Bronchial epithelial cell (primary cell): ENCODE data around the gene ENTPD2. TPM values are rescaled to one million over a fixed set of nuclear protein-coding genes. Genes with fewer than 3 reads are reported as not detected.
A peak's percentile ranks its signal among the peaks of the same experiment; 100 is the strongest.

ENCODE experiments used
- DNase-seq: peaks from one replicate; pipeline ENCODE4 v3.0.0-alpha.2; 2010; ENCODE audit warnings: low read depth
- FAIRE-seq: peaks from 2 replicates; lab custom pipeline; 2011; peaks lifted over from hg19 to GRCh38; lab: Jason Lieb, UNC
- H3K27me3 ChIP-seq: 2 replicates; pipeline ENCODE4 v1.5.1; 2011; ENCODE audit warnings: low read length; ENCODE audit not compliant: control insufficient read depth, insufficient read depth
- H3K36me3 ChIP-seq: 2 replicates; pipeline ENCODE4 v1.5.1; 2011; ENCODE audit warnings: low read length; ENCODE audit not compliant: control insufficient read depth, insufficient read depth
- H3K4me3 ChIP-seq: 2 replicates; pipeline ENCODE4 v1.5.1; 2011; ENCODE audit warnings: mild to moderate bottlenecking, low read depth, low read length, control low read depth
- total RNA-seq: library from RNA; depleted of rRNA; stranded (reverse); fragments of >200 nt; gene quantifications from 2 replicates; pipeline ENCODE4 v1.2.1, GENCODE V29; 2014
- TF ChIP-seq, protein P1 (sequence below): IDR thresholded peaks from 2 replicates; pipeline ENCODE4 v1.5.1; 2011; ENCODE audit warnings: mild to moderate bottlenecking, moderate library complexity, low read length, control low read depth, inconsistent platforms; ENCODE audit not compliant: insufficient read depth, severe bottlenecking

ENTPD2 gene
- total RNA-seq, 1 donor from 2014 or later, result 0.79 TPM

DNA sequence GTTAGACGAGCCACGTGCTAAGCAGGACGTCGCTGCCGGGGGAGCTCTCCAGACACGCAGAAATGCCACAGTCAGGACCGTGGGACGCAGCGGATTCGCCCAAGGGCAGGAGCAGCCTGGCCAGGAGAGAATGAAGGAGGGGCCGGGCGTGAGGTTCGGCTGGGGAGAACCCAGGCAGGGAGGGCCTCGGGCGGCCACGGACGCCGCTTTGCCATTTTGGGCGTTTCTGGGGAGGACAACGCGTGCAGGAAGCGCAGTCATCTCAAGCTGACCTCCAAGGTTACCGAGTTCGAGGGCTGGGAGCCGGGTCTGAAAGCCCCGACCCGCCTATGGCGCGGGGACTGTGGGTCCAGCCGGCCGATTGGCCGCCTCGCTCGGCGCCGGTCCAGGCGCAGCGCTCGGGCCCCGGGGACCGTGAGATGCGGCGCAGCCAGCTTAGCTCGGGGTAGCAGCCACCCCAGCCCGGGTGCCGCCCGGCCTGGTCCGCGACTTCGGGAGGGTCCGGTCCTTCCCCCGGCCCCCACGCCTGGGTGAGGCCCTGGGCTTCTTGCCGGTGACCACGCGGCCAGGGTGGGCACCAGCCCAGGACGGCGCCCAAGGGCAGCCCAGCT, 32.2 kb upstream of the ENTPD2 start:
- Histone ChIP-seq H3K27me3 (no peaks in the 10 kb centered on the region), H3K36me3 (peaks cover 9% of the 10 kb centered on the region), H3K4me3 (peak overlapping the region; percentile 74)
- peak; percentile 19 for DNase-seq
- TF ChIP-seq, protein P1, sequence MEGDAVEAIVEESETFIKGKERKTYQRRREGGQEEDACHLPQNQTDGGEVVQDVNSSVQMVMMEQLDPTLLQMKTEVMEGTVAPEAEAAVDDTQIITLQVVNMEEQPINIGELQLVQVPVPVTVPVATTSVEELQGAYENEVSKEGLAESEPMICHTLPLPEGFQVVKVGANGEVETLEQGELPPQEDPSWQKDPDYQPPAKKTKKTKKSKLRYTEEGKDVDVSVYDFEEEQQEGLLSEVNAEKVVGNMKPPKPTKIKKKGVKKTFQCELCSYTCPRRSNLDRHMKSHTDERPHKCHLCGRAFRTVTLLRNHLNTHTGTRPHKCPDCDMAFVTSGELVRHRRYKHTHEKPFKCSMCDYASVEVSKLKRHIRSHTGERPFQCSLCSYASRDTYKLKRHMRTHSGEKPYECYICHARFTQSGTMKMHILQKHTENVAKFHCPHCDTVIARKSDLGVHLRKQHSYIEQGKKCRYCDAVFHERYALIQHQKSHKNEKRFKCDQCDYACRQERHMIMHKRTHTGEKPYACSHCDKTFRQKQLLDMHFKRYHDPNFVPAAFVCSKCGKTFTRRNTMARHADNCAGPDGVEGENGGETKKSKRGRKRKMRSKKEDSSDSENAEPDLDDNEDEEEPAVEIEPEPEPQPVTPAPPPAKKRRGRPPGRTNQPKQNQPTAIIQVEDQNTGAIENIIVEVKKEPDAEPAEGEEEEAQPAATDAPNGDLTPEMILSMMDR, result no peak
- FAIRE-seq, result no peak

DNA sequence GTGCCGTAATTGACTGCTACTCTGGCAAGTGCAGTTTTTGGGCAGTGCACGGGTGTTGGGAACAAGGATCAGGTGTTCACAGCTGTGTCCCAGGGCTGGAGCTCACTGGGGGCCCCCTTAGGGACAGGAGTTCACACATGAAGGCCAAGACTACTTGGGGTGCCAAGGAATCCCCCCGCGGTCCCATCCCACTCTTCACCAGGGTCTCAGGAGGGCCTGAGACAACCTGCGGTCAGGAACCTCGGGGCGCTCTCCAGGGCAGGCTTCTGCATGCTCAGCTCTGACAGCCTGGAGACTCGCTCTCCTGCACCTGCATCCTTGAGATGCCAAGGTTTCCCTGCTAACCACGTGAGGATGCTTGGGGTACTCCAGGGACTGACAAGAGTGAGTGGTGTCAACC, 30.7 kb upstream of the ENTPD2 start:
- FAIRE-seq, result no peak
- no peak overlapping the region for H3K4me3 ChIP-seq
- TF ChIP-seq, protein P1, result no peak
- DNase-seq, result peak; percentile 75
- H3K27me3 ChIP-seq, result no peaks in the 10 kb centered on the region
- H3K36me3 ChIP-seq, result peaks cover 7% of the 10 kb centered on the region

DNA sequence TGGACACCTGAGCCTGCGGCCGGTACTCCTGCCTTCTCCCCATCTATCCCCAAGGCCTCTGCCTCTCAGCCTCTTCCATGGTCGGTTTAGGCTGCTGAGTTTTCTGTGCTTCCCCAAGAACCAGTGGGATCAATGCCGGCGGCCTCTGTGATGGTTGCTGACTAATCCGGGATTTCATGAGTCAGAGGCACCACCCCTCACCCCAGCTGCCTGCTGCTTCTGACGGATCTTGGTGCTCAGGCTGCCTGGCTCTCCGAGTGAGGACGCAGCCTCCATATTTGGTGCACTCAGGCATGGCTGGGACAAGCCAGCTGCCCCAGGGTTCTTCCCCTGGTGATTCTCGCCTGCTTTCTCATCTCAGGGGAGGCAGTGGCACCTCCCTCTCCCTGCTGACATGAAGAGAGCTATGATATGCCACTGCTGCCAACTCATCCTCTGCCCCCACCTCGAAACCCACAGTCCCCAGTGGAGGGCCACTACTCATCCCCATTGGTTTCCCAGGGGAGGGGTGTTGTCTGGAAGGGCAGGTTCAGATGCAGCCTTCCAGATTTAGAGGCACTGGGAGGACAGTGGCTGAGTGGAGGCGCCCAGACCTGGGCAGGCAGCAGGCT, 29.6 kb upstream of the ENTPD2 start:
- Histone ChIP-seq H3K27me3 (no peaks in the 10 kb centered on the region), H3K4me3 (no peak overlapping the region), H3K36me3 (peaks cover 6% of the 10 kb centered on the region)
- peak; percentile 83 for FAIRE-seq
- peak; percentile 97 for DNase-seq
- TF ChIP-seq, protein P1, result no peak

DNA sequence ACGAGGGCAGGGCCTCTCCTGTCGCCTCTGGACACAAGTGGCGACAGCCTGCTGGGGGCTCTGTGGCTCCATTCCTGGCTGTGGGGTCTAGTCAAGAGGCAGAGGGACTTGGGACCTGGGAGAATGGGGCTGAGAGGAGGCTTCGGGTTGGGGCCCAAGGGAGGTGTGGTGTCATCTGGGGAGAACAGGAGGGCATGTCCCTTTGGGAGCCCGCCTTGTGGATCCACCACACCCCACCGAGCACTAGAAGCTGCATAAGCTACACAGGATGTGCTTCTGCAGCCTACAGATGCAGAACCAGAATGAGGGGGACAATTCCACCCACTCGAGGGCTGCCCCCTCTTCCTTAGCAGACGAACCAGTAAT, 29.0 kb upstream of the ENTPD2 start:
- Histone ChIP-seq H3K4me3 (no peak overlapping the region), H3K36me3 (peaks cover 6% of the 10 kb centered on the region), H3K27me3 (no peaks in the 10 kb centered on the region)
- DNase-seq (no peak), FAIRE-seq (no peak)
- TF ChIP-seq, protein P1, result no peak

DNA sequence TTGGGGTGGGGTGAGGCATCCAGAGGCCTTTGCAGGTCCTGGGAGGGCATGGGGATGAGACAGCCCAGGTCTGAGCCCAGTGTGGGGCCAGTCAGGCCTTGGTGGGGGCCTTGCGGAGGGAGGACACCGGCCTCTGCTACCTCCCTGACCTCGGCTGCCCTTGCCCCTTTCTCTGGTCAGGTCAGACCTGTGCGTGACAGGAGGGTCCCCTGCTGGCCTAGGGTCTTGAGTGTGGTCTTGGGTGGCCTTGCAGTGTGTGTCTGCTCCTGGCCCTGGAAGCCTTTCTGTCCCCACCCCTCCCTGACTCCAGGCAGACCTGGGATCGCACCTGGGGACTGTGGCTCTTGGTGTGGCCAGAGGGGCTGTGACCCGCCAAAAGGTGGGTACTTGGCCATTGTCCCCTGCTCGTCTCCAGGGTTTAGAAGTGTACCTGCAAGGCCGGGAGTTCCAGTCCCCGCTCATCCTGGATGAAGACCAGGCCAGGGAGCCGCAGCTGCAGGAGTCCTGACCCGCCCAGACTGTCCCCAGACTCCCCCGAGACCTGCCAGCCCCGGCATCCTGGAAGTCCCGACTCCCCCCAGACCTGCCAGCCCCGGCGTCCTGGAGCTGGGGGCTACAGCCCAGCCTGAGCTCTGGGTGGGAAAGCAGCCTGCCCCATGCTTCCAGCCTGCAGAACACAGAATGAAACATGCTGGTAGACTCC, 28.5 kb upstream of the ENTPD2 start:
- TF ChIP-seq, protein P1, result no peak
- Histone ChIP-seq H3K36me3 (peaks cover 6% of the 10 kb centered on the region), H3K4me3 (no peak overlapping the region), H3K27me3 (no peaks in the 10 kb centered on the region)
- no peak for FAIRE-seq
- DNase-seq, result no peak
